ENCODE results near the gene ZDHHC14.

GRCh38 chr6:157516319-157517026 lies 135.5 kb downstream of the ZDHHC14 start:
- no peak for TF ChIP-seq CTCF (IDR thresholded peaks at IDR 0.05)
- no peak for TF ChIP-seq POLR2AphosphoS5 (IDR thresholded peaks at IDR 0.05)

All from prostate gland (tissue), 2 donors.